ENCODE results near the gene FLCN.

The FLCN gene

GRCh38 chr17:17172001-17172939, 64.7 kb downstream of the FLCN start:
- peaks cover 80% of the 10 kb centered on the region for H3K36me3 ChIP-seq (ENCODE audit: control insufficient read depth, insufficient read depth, low read length, severe bottlenecking)
- no peak overlapping the region for H3K9ac ChIP-seq (ENCODE audit: low read length)
- no peaks in the 10 kb centered on the region for H3K9me3 ChIP-seq (ENCODE audit: control insufficient read depth, low read length)
- no peaks in the 10 kb centered on the region for H3K4me1 ChIP-seq (ENCODE audit: control insufficient read depth, insufficient read depth, low read length)
- no peak for DNase-seq (ENCODE audit: low read depth)
- no peak overlapping the region for H3K4me3 ChIP-seq (ENCODE audit: low read length)
- no peaks in the 10 kb centered on the region for H3K27me3 ChIP-seq (replicated peaks; ENCODE audit: control insufficient read depth, insufficient read depth, low read length)

GRCh38 chr17:17171186-17171585, 65.8 kb downstream of the FLCN start:
- DNase-seq (ENCODE audit: low read depth), result no peak
- Histone ChIP-seq H3K36me3 (ENCODE audit: control insufficient read depth, insufficient read depth, low read length, severe bottlenecking) (peaks cover 80% of the 10 kb centered on the region), H3K4me1 (ENCODE audit: control insufficient read depth, insufficient read depth, low read length) (no peaks in the 10 kb centered on the region)

DNA sequence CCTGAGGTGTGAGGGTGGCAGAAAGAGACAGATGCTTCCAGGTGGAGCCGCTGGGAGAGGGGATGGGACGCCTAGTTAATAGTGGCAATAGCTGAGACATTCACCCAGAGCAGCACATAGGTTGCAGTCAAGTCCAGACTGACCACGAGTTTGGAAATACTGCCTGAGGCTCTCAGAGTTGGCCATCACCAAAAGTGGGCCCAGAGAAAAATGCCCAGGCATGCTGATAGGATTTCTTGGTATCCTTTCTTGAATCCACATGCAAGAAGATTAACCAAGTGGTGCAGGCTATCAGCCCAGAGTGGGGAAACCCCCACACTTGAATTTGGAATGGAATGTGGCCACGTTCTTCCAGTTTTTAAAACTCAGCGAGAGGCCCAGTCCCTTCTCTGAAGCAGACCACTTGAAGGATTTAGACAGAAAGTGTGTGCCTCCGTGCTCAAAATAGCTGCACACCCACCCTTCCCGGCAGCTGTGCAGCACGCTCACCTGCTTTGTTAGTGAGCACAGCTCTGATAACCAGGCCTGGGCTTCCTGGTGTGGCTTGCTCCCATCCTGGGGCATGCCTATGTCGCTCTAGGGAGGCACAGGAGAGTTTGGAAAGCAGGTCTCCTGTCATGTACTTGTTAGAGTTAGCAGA, 66.5 kb downstream of the FLCN start:
- no peak overlapping the region for H3K4me3 ChIP-seq (ENCODE audit: low read length)
- peak; percentile 86 for DNase-seq (ENCODE audit: low read depth)
- peaks cover 80% of the 10 kb centered on the region for H3K36me3 ChIP-seq (ENCODE audit: control insufficient read depth, insufficient read depth, low read length, severe bottlenecking)
- H3K4me1 ChIP-seq (ENCODE audit: control insufficient read depth, insufficient read depth, low read length), result no peaks in the 10 kb centered on the region
- H3K27me3 ChIP-seq (replicated peaks; ENCODE audit: control insufficient read depth, insufficient read depth, low read length), result no peaks in the 10 kb centered on the region
- no peaks in the 10 kb centered on the region for H3K9me3 ChIP-seq (ENCODE audit: control insufficient read depth, low read length)
- no peak overlapping the region for H3K9ac ChIP-seq (ENCODE audit: low read length)

More at GRCh38 chr17:17171186-17171585, 65.8 kb downstream of the FLCN start:
- H3K9me3 ChIP-seq (ENCODE audit: control insufficient read depth, low read length), result no peaks in the 10 kb centered on the region
- no peak overlapping the region for H3K4me3 ChIP-seq (ENCODE audit: low read length)
- H3K9ac ChIP-seq (ENCODE audit: low read length), result no peak overlapping the region
- no peaks in the 10 kb centered on the region for H3K27me3 ChIP-seq (replicated peaks; ENCODE audit: control insufficient read depth, insufficient read depth, low read length)

DNA sequence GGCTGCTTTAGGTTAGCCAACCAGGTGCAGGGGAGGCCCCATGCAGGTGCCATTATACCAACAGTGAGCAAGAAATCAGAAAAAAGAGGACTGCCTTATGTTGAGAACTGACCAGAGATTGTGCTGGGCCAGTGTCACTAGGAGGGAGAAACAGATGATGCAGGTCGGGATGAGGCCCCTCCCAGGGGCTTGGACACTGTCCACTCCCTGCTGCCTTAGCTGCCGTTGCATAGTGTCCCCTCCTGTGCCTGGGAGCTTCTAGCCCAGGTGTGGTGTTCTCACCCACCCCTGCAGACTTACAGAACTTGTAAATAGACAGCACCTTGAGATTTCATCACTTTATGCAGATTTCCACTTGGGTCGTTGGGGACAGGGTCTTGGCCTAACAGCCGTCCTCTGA, 67.6 kb downstream of the FLCN start:
- Histone ChIP-seq H3K9me3 (ENCODE audit: control insufficient read depth, low read length) (no peaks in the 10 kb centered on the region), H3K9ac (ENCODE audit: low read length) (no peak overlapping the region), H3K27me3 (replicated peaks; ENCODE audit: control insufficient read depth, insufficient read depth, low read length) (no peaks in the 10 kb centered on the region), H3K36me3 (ENCODE audit: control insufficient read depth, insufficient read depth, low read length, severe bottlenecking) (peaks cover 80% of the 10 kb centered on the region), H3K4me1 (ENCODE audit: control insufficient read depth, insufficient read depth, low read length) (no peaks in the 10 kb centered on the region), H3K4me3 (ENCODE audit: low read length) (no peak overlapping the region)
- DNase-seq (ENCODE audit: low read depth), result no peak

- no peak for DNase-seq (ENCODE audit: low read depth)
- Histone ChIP-seq H3K4me1 (ENCODE audit: control insufficient read depth, insufficient read depth, low read length) (no peaks in the 10 kb centered on the region), H3K36me3 (ENCODE audit: control insufficient read depth, insufficient read depth, low read length, severe bottlenecking) (peaks cover 80% of the 10 kb centered on the region), H3K4me3 (ENCODE audit: low read length) (no peak overlapping the region), H3K27me3 (replicated peaks; ENCODE audit: control insufficient read depth, insufficient read depth, low read length) (no peaks in the 10 kb centered on the region), H3K9me3 (ENCODE audit: control insufficient read depth, low read length) (no peaks in the 10 kb centered on the region), H3K9ac (ENCODE audit: low read length) (no peak overlapping the region)
Observed at GRCh38 chr17:17168401-17168800, 68.6 kb downstream of the FLCN start.

DNA sequence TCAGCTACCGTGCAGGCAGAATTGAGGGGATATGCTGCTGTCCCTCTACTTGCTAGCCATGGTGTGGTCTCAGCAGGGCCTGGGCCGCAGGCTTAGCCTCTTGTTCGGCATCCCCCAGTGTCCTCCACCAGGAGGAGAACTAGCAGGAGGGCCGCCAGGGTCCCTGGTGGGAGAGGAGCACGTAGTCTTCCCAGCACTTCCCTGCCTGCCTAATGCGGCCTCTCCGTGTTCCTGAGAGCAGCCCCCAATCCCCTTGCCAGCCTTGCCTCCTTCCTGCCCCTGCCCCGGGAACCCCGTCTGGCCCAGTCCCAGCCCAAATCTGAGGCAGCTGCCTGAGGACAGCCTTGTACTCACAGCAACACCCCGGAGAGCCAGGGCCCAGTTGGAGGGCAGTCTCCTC, 69.0 kb downstream of the FLCN start:
- H3K4me3 ChIP-seq (ENCODE audit: low read length), result no peak overlapping the region
- H3K27me3 ChIP-seq (replicated peaks; ENCODE audit: control insufficient read depth, insufficient read depth, low read length), result no peaks in the 10 kb centered on the region
- H3K4me1 ChIP-seq (ENCODE audit: control insufficient read depth, insufficient read depth, low read length), result no peaks in the 10 kb centered on the region
- H3K9me3 ChIP-seq (ENCODE audit: control insufficient read depth, low read length), result no peaks in the 10 kb centered on the region
- H3K36me3 ChIP-seq (ENCODE audit: control insufficient read depth, insufficient read depth, low read length, severe bottlenecking), result peaks cover 80% of the 10 kb centered on the region
- no peak for DNase-seq (ENCODE audit: low read depth)
- no peak overlapping the region for H3K9ac ChIP-seq (ENCODE audit: low read length)

- Histone ChIP-seq H3K9ac (ENCODE audit: low read length) (no peak overlapping the region), H3K4me3 (ENCODE audit: low read length) (no peak overlapping the region), H3K9me3 (ENCODE audit: control insufficient read depth, low read length) (no peaks in the 10 kb centered on the region), H3K4me1 (ENCODE audit: control insufficient read depth, insufficient read depth, low read length) (no peaks in the 10 kb centered on the region), H3K27me3 (replicated peaks; ENCODE audit: control insufficient read depth, insufficient read depth, low read length) (no peaks in the 10 kb centered on the region), H3K36me3 (ENCODE audit: control insufficient read depth, insufficient read depth, low read length, severe bottlenecking) (peaks cover 80% of the 10 kb centered on the region)
- no peak for DNase-seq (ENCODE audit: low read depth)
Observed at GRCh38 chr17:17167356-17167755, 69.6 kb downstream of the FLCN start.

GRCh38 chr17:17166446-17166845, 70.5 kb downstream of the FLCN start:
- Histone ChIP-seq H3K36me3 (ENCODE audit: control insufficient read depth, insufficient read depth, low read length, severe bottlenecking) (peaks cover 82% of the 10 kb centered on the region), H3K27me3 (replicated peaks; ENCODE audit: control insufficient read depth, insufficient read depth, low read length) (no peaks in the 10 kb centered on the region), H3K9ac (ENCODE audit: low read length) (no peak overlapping the region), H3K9me3 (ENCODE audit: control insufficient read depth, low read length) (no peaks in the 10 kb centered on the region), H3K4me1 (ENCODE audit: control insufficient read depth, insufficient read depth, low read length) (no peaks in the 10 kb centered on the region), H3K4me3 (ENCODE audit: low read length) (no peak overlapping the region)
- no peak for DNase-seq (ENCODE audit: low read depth)

DNA sequence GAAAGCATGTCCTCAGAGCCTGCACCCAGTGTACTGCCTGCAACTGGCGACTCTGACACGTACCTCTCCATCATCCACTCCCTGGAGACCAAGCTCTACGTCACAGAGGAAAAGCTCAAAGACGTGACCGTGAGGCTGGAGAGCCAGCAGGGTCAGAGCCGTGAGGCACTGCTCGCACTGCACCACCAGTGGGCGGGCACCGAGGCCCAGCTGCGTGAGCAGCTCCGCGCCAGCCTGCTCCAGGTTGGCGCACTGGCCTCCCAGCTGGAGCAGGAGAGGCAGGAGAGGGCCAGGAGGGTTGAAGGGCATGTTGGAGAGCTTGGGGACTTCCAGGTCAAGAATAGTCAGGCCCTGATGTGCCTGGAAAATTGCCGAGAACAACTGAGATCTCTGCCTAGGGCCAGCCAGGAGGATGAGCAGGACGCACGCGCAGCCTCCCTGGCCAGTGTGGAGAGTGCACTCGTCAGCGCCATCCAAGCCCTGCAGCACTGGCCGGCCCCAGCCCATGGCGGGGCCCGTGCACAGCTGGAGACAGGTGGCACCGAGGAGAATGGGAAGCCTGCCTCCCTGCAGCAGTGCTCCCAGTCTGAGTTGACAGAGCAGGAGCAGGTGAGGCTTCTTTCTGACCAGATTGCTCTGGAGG, 71.2 kb downstream of the FLCN start:
- no peak overlapping the region for H3K4me3 ChIP-seq (ENCODE audit: low read length)
- H3K27me3 ChIP-seq (replicated peaks; ENCODE audit: control insufficient read depth, insufficient read depth, low read length), result no peaks in the 10 kb centered on the region
- H3K36me3 ChIP-seq (ENCODE audit: control insufficient read depth, insufficient read depth, low read length, severe bottlenecking), result peaks cover 88% of the 10 kb centered on the region
- H3K9me3 ChIP-seq (ENCODE audit: control insufficient read depth, low read length), result no peaks in the 10 kb centered on the region
- no peaks in the 10 kb centered on the region for H3K4me1 ChIP-seq (ENCODE audit: control insufficient read depth, insufficient read depth, low read length)
- DNase-seq (ENCODE audit: low read depth), result no peak
- no peak overlapping the region for H3K9ac ChIP-seq (ENCODE audit: low read length)

- H3K9me3 ChIP-seq (ENCODE audit: control insufficient read depth, low read length), result no peaks in the 10 kb centered on the region
- H3K4me1 ChIP-seq (ENCODE audit: control insufficient read depth, insufficient read depth, low read length), result no peaks in the 10 kb centered on the region
- H3K4me3 ChIP-seq (ENCODE audit: low read length), result no peak overlapping the region
- no peak overlapping the region for H3K9ac ChIP-seq (ENCODE audit: low read length)
- H3K27me3 ChIP-seq (replicated peaks; ENCODE audit: control insufficient read depth, insufficient read depth, low read length), result no peaks in the 10 kb centered on the region
- DNase-seq (ENCODE audit: low read depth), result no peak
- peaks cover 99% of the 10 kb centered on the region for H3K36me3 ChIP-seq (ENCODE audit: control insufficient read depth, insufficient read depth, low read length, severe bottlenecking)
Observed at GRCh38 chr17:17164676-17165075, 72.3 kb downstream of the FLCN start.

- Histone ChIP-seq H3K9ac (ENCODE audit: low read length) (no peak overlapping the region), H3K27me3 (replicated peaks; ENCODE audit: control insufficient read depth, insufficient read depth, low read length) (no peaks in the 10 kb centered on the region), H3K36me3 (ENCODE audit: control insufficient read depth, insufficient read depth, low read length, severe bottlenecking) (peaks cover 99% of the 10 kb centered on the region), H3K4me3 (ENCODE audit: low read length) (no peak overlapping the region), H3K4me1 (ENCODE audit: control insufficient read depth, insufficient read depth, low read length) (no peaks in the 10 kb centered on the region), H3K9me3 (ENCODE audit: control insufficient read depth, low read length) (no peaks in the 10 kb centered on the region)
- DNase-seq (ENCODE audit: low read depth), result no peak
Observed at GRCh38 chr17:17164156-17164555, 72.8 kb downstream of the FLCN start.
